Activated T-cell treated with anti-CD3 and anti-CD28 coated beads for 4 hours (primary cell): Measurements from ENCODE around the gene CD9.
"Not testable (repeated sequence)": the region's sequence is repeated elsewhere in the genome, so short reads cannot be mapped to it uniquely, and the experiment has no call there.

Experiments used
- DNase-seq: peaks from one replicate; pipeline ENCODE4 v3.0.0-alpha.2; 2020

CD9 gene

GRCh38 chr12:6200256-6201212, at the start of gene CD9:
CD9 (plus strand) TSS chr12:6200400; CDS start chr12:6200500, 100 bp downstream.
- peak; percentile 10 for DNase-seq

GRCh38 chr12:6154730-6155459, 45.3 kb upstream of the CD9 start:
- DNase-seq, result no peak

GRCh38 chr12:6157482-6157881, 42.7 kb upstream of the CD9 start:
- DNase-seq, result no peak

- no peak for DNase-seq
Measured at GRCh38 chr12:6158255-6158654, 41.9 kb upstream of the CD9 start.

- no peak for DNase-seq
Measured at GRCh38 chr12:6158749-6159148, 41.5 kb upstream of the CD9 start.

- not testable (repeated sequence) for DNase-seq
Measured at GRCh38 chr12:6159166-6160011, 40.8 kb upstream of the CD9 start.

GRCh38 chr12:6160049-6160649, 40.1 kb upstream of the CD9 start:
- DNase-seq, result not testable (repeated sequence)

GRCh38 chr12:6161124-6161882, 38.9 kb upstream of the CD9 start:
- DNase-seq, result no peak

- no peak for DNase-seq
Measured at GRCh38 chr12:6163416-6164060, 36.7 kb upstream of the CD9 start.

GRCh38 chr12:6165395-6165794, 34.8 kb upstream of the CD9 start:
- no peak for DNase-seq

- no peak for DNase-seq
Measured at GRCh38 chr12:6166808-6167207, 33.4 kb upstream of the CD9 start.

GRCh38 chr12:6167327-6168280, 32.6 kb upstream of the CD9 start:
- peak; percentile 61 for DNase-seq

- no peak for DNase-seq
Measured at GRCh38 chr12:6171409-6172015, 28.7 kb upstream of the CD9 start.

- DNase-seq, result no peak
Measured at GRCh38 chr12:6172086-6172485, 28.1 kb upstream of the CD9 start.

- DNase-seq, result no peak
Measured at GRCh38 chr12:6172862-6173261, 27.3 kb upstream of the CD9 start.

- no peak for DNase-seq
Measured at GRCh38 chr12:6177642-6178358, 22.4 kb upstream of the CD9 start.

GRCh38 chr12:6178981-6179761, 21.0 kb upstream of the CD9 start:
- no peak for DNase-seq
